Measurements from ENCODE around the gene CELF4.

The CELF4 gene

GRCh38 chr18:37304012-37304680, 261.5 kb downstream of the CELF4 start:
- DNase-seq = no peak

- DNase-seq = no peak
Measured at GRCh38 chr18:37303009-37303408, 262.6 kb downstream of the CELF4 start.

GRCh38 chr18:37302519-37302918, 263.1 kb downstream of the CELF4 start:
- no peak for DNase-seq

DNA sequence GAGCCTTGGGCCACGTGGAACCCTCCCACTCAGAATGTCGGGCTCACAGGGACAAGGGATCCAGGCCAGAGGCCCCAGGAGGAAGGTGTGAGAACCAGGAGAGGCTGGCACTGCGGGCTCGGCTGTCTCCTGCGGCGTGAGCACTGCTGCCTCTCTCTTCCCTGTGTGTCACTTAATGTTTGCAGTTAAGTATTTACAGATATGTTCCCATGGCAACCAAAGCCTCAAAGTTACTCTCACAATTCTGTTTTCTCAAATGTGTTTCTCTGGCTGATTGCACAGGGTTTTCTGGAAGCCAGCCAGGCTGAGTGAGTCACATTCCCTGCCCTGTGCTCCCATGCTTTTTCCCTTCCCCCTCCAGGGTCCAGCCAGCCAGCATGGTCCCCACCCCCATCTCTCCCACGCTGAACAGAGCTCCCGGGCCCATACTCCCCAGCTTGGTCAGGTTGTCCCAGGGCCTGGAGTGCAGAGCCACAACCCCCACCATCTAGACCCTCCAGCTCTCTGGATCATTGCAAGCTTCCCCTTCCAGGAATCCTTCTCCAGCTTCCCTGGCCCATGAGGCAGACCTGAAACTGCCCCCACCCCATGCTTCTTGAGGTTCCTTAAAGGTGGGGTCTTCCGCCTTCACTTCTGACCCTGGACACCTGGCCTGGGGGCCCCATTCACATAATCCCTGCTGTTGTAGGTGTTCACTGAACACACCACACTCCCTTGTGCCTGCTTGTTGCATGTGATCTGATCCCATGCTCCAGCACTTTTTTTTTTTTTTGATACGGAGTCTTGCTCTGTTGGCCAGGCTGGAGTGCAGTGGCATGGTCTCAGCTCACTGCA, 265.9 kb downstream of the CELF4 start:
- peak; percentile 100 for DNase-seq

- DNase-seq = no peak
Measured at GRCh38 chr18:37298816-37299215, 266.8 kb downstream of the CELF4 start.

- DNase-seq = no peak
Measured at GRCh38 chr18:37297106-37297505, 268.5 kb downstream of the CELF4 start.

DNA sequence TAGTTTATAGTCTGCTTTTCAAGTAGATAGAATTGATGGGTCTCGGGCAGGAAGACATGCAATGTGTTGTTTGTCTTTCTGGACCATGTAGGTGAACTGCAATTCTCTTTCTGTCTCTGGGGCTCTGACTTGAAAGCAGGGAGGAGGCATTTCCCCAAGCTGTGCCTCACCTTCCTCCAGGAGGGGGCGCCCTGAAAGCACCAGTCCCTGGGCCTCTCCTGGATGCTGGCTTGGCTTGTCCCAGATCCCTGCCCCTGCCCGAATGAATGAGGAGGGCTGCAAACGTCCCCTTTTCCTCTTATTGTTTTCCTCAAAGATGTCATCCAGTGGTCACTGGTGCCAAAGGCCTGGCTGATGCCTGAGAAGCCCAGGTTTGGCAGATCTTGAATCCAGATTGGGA, 270.6 kb downstream of the CELF4 start:
- no peak for DNase-seq

DNA sequence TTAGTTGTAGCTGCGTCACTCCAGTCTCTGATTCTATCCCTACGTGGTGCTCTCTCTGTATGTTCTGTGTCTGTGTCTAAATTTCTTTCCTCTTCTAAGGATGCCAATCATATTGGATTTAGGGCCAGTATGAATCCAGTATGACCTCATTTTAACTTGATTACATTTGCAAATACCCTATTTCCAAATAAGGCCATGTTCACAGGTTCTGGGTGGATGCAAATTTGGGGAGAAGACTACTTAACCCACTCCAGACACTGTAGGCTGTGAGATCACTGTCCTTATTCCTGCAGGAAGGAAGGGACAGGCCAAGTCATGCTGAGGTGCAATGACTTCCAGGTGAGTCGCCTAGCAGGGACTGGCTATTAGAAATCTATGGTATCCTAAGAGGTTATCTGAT, 272.2 kb downstream of the CELF4 start:
- DNase-seq = no peak

GRCh38 chr18:37289423-37289822, 276.2 kb downstream of the CELF4 start:
- no peak for DNase-seq

GRCh38 chr18:37287601-37288000, 278.0 kb downstream of the CELF4 start:
- no peak for DNase-seq

- no peak for DNase-seq
Measured at GRCh38 chr18:37286801-37287200, 278.8 kb downstream of the CELF4 start.

DNA sequence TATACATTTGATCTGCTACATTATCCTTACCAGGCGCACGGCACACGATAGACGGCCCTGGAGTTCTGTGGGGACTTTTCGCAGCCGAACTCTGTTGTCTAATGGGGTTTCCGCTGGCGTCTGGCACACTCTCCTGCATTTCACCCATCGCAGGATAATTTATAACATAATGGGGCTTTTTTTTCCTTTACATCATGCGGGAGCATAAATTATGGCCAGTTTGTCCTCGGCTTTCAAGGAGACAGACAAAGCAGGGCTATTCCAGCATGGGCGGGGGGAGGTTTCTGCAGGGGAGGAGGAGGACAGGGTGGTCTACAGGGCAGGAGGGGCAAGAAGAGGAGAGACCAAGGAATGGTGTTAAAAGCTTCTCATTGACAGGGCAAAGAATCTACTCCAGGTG, 279.8 kb downstream of the CELF4 start:
- no peak for DNase-seq

- no peak for DNase-seq
Measured at GRCh38 chr18:37284260-37284659, 281.3 kb downstream of the CELF4 start.

- DNase-seq = no peak
Measured at GRCh38 chr18:37282386-37283037, 283.1 kb downstream of the CELF4 start.

GRCh38 chr18:37280701-37281393, 284.8 kb downstream of the CELF4 start:
- DNase-seq = no peak

GRCh38 chr18:37277804-37278203, 287.8 kb downstream of the CELF4 start:
- DNase-seq = no peak

DNA sequence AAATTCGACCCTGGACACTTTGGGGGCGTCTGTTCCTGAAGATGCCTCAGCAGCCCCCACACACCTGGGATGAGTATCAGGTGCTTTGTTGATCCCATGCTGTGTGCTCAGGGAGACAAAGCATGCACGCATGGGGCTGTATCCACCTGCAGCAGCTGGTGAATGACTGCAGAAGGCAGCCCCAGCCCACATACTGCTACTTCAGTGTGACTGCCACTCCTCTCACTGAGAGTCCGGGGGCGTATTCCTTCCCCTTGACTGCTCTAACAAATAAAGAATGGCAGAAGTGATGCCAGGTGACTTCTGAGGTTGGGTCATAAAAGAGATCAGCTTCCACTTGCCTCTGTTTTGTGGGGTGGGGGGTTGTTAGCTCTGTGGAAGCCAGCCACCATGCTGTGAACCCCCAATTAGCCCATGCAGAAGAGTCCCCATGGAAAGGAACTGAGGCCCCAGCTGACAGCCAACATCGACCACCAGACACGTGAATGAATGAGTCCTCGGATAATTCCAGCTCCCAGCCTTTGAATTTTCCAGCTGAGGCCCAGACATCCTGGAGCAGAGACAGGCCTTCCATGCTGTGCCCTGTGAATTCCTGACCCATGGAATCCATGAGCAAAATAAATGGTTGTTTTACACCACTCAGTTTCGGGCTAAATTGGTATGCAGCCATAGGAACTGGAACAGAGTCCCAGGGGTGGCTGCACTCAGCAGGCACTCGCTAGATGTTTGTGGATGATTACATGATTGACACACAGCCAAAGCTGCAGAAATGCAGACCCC, 289.3 kb downstream of the CELF4 start:
- no peak for DNase-seq

DNA sequence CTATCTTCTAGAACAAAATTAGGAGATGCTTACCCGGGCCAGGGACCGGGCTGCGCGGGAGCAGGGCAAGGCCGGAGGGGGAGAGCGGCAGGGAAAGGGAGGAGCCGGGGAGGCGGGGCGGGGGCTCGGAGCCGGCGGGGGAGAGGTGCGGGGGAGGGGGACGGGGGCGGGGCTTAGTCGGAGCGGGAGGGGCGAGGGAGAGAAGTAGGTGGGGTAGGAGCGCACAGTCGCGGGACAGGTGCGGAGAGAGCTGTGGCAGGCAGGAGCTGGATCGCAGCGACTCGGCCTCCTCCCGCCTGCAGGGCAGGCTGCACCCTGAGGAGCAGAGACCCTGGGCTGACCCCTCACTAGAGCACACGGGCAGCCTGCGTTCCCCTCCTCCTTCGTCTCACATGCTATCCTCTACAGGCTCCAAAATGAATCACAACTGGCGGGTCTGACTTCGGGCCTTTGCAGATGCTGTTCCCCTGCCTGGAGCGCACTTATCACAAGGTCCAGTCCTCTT, 290.3 kb downstream of the CELF4 start:
- no peak for DNase-seq

GRCh38 chr18:37274309-37275236, 291.0 kb downstream of the CELF4 start:
- DNase-seq = no peak

DNA sequence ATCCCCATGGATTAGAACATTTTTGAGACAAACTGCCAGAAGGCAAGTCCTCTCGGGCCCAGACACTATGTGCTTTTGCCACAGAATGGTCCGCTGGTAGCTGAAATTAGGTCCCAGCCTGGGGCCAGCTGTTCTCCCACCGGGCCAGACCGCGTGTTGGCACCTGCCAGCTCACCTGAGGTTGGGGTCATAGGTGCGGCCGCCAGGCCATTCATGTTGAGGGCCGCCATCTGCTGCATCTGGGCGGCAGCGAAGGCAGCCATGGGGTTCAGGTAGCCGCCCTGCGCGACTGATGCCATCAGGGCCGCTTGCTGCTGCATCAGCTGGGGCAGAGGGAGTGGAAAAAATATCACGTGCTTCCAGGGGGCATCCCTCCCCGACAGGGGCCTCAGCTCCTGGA, 292.8 kb downstream of the CELF4 start:
- no peak for DNase-seq

GRCh38 chr18:37272226-37272625, 293.4 kb downstream of the CELF4 start:
- no peak for DNase-seq

Measured in kidney glomerular epithelial cell (primary cell).